ENCODE data around the gene SDF2L1. TPM values are rescaled to one million over a fixed set of nuclear protein-coding genes. Genes with fewer than 3 reads are reported as not detected.
"Not testable (repeated sequence)": the region's sequence is repeated elsewhere in the genome, so short reads cannot be mapped to it uniquely, and the experiment has no call there.

Gene SDF2L1
- polyA plus RNA-seq, 1 experiment, result 22.8 TPM

DNA sequence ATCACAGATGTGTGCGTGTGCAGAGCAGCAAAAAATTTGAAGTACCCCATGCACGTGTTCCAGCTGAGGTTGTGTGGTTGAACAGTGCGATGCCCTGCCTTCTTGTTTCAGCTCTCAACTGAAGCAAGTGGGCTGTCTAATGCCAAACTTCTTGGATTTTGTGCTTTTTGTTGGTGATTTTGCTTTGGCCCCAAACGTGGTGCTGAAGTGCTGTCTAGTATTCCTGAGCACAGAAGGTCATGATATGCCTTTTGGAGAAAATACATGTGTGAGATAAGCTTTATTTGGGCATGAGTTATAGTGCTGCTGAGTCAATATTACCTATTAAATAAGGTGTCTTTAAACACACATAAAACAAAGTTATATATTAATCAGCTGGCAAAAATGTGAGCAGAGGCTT lies 26.4 kb upstream of the SDF2L1 start:
- POLR2A ChIA-PET, result no interaction called here
- CTCF ChIA-PET, result interaction anchor here (1.7 to 6.3 kb wide), 2 partner anchors 9 to 12 kb away, joined by 4 to 35 read pairs; partner anchors contain the start of gene YDJC
- H3K36me3 ChIP-seq (ENCODE audit: control insufficient read depth, insufficient read depth, low read length), result peaks cover 16% of the 10 kb centered on the region
- H3K27me3 ChIP-seq (ENCODE audit: control insufficient read depth, insufficient read depth, low read length), result no peaks in the 10 kb centered on the region
- DNase-seq (ENCODE audit: low read depth), result no peak
- H3K4me3 ChIP-seq (ENCODE audit: low read depth, low read length), result no peak overlapping the region
- no peak for TF ChIP-seq CTCF (IDR thresholded peaks at IDR 0.05; ENCODE audit: insufficient read depth, low read depth, low read length)

DNA sequence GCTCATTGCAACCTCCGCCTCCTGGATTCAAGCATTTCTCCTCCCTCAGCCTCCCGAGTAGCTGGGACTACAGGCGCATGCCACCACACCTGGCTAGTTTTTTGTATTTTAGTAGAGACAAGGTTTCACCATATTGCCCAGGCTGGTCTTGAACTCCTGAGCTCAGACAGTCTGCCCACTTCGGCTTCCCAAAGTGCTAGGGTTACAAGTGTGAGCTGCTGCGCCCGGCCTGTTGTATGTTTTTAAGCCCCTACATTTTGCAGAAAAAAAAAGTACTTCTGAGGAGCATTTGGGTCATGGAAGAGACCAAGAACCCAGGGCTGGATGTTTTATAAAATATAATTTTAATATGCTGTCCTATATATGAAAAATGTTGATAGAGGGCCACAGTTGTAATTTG lies 24.8 kb upstream of the SDF2L1 start:
- H3K27me3 ChIP-seq (ENCODE audit: control insufficient read depth, insufficient read depth, low read length); H3K4me3 ChIP-seq (ENCODE audit: low read depth, low read length); POLR2A ChIA-PET; DNase-seq (ENCODE audit: low read depth); H3K36me3 ChIP-seq (ENCODE audit: control insufficient read depth, insufficient read depth, low read length): not testable (repeated sequence)
- CTCF ChIA-PET, result interaction anchor here (0.8 to 6.3 kb wide), 4 partner anchors 11 to 24 kb away, joined by 3 to 35 read pairs (median 4); partner anchors contain the start of gene YDJC

DNA sequence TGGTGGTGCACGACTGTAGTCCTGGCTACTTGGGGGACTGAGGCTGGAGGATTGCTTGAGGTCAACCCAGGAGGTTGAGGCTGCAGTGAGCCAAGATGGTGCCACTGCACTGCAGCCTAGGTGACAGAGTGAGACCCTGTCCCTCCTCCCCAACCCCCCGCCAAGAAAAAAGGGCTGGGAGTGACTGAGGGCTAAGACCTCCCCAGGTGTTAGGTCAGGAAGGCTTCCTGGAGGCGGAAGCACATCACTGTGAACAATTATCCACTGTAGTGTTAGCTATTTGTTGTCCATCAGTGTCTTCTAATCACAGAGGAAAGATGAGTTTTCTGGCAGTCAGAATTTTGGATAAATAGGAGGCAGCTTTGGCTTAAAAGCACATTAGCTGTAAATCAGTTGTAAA lies 21.1 kb upstream of the SDF2L1 start:
- ChIA-PET CTCF (interaction anchor here (1.1 kb wide), 1 partner anchor 15 kb away, joined by 3 read pairs; no protein-coding TSS in a partner anchor), POLR2A (no interaction called here)
- H3K27me3 ChIP-seq (ENCODE audit: control insufficient read depth, insufficient read depth, low read length), result no peaks in the 10 kb centered on the region
- H3K36me3 ChIP-seq (ENCODE audit: control insufficient read depth, insufficient read depth, low read length), result peaks cover 4% of the 10 kb centered on the region
- H3K4me3 ChIP-seq (ENCODE audit: low read depth, low read length), result no peak overlapping the region
- no peak for TF ChIP-seq CTCF (IDR thresholded peaks at IDR 0.05; ENCODE audit: insufficient read depth, low read depth, low read length)
- DNase-seq (ENCODE audit: low read depth), result no peak

GRCh38 chr22:21622011-21622918 lies 19.8 kb upstream of the SDF2L1 start:
- Histone ChIP-seq H3K27me3 (ENCODE audit: control insufficient read depth, insufficient read depth, low read length) (no peaks in the 10 kb centered on the region), H3K36me3 (ENCODE audit: control insufficient read depth, insufficient read depth, low read length) (peaks cover 4% of the 10 kb centered on the region), H3K4me3 (ENCODE audit: low read depth, low read length) (no peak overlapping the region)
- TF ChIP-seq CTCF (IDR thresholded peaks at IDR 0.05; ENCODE audit: insufficient read depth, low read depth, low read length), result no peak
- POLR2A ChIA-PET, result no interaction called here
- no peak for DNase-seq (ENCODE audit: low read depth)
- CTCF ChIA-PET, result interaction anchor here (0.8 to 1.9 kb wide), 4 partner anchors 9 to 25 kb away, joined by 3 to 6 read pairs (median 3); no protein-coding TSS in a partner anchor

- CTCF ChIA-PET, result interaction anchor here (0.6 to 1.9 kb wide), 5 partner anchors 9 to 43 kb away, joined by 3 to 6 read pairs (median 3); no protein-coding TSS in a partner anchor
Observed at GRCh38 chr22:21622919-21623647, 19.0 kb upstream of the SDF2L1 start.

More at GRCh38 chr22:21622919-21623647, 19.0 kb upstream of the SDF2L1 start:
- DNase-seq (ENCODE audit: low read depth), result no peak
- Histone ChIP-seq H3K36me3 (ENCODE audit: control insufficient read depth, insufficient read depth, low read length) (peaks cover 5% of the 10 kb centered on the region), H3K27me3 (ENCODE audit: control insufficient read depth, insufficient read depth, low read length) (no peaks in the 10 kb centered on the region), H3K4me3 (ENCODE audit: low read depth, low read length) (no peak overlapping the region)
- TF ChIP-seq CTCF (IDR thresholded peaks at IDR 0.05; ENCODE audit: insufficient read depth, low read depth, low read length), result no peak
- POLR2A ChIA-PET, result no interaction called here
